Measurements from ENCODE around the gene VSTM2B.

Gene VSTM2B

DNA sequence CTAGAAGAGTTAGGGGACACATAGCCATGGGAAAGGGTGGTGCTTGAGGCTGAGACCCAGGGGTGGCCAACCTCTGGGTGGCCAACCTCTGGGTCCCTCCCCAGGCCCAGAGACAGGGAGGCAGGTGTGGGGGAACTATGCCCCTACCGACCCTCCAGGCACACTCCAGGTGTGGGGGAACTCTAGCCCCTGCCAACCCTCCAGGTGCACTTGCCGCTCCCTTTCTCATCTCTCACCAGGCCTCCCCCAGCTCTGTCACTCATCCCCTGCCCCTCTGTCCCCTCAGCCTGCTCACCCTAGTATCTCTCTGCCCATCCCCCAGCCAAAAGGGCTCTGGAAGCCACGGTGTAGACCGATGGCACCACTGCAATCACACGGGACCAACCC is 10.6 kb upstream of the VSTM2B start:
- TF ChIP-seq POLR2AphosphoS5 (IDR thresholded peaks at IDR 0.05; ENCODE audit: low read depth, low read length) (no peak), REST (IDR thresholded peaks at IDR 0.05; ENCODE audit: insufficient read depth in 1 of 2, low read depth in 2 of 2, low read length in 2 of 2) (no peak)

DNA sequence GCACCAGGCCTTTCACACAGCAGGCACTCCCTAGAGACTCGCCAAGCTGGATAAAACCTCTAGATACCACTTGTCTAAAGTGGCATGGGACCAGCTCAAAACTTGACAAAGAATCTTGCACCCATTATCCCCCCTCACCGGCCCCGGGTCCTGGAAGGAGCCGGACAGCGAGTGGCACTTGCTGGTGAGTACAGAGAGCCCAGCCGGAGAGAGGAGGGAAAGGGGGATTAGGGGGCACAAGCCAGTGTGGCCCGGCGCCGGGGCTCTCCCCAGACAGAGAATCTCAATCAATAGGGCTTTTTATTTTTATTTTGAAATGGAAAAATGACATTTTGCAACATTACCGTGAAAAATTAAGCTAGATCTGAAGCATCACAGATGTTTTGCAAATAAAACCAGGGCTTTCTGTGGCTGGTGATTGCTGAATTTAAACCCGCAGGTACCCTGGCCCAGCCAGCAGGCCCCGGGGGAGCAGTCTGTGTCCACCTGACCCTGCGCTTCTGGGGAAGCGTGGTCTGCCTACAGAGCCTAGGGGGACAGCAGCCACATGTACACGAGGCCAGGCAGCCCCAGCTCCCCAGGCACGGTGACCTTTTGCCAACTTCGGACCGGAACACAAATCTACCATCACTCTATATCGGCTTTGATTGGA is 10.0 kb upstream of the VSTM2B start:
- TF ChIP-seq TAF1 (IDR thresholded peaks at IDR 0.05; ENCODE audit: borderline replicate concordance, insufficient read depth, low read length) = no peak
- TF ChIP-seq FOXP2 (optimal IDR thresholded peaks at IDR 0.05; ENCODE audit: borderline replicate concordance, extremely low read depth, extremely low read length, insufficient read depth) = no peak
- TF ChIP-seq REST (IDR thresholded peaks at IDR 0.05; ENCODE audit: insufficient read depth in 1 of 2, low read depth in 2 of 2, low read length in 2 of 2) = no peak
- TF ChIP-seq POLR2AphosphoS5 (IDR thresholded peaks at IDR 0.05; ENCODE audit: low read depth, low read length) = no peak
- TF ChIP-seq SIN3A (IDR thresholded peaks at IDR 0.05; ENCODE audit: borderline replicate concordance, insufficient read depth, low read length) = no peak

- no peak for TF ChIP-seq SIN3A (IDR thresholded peaks at IDR 0.05; ENCODE audit: borderline replicate concordance, insufficient read depth, low read length)
- TF ChIP-seq POLR2AphosphoS5 (IDR thresholded peaks at IDR 0.05; ENCODE audit: low read depth, low read length) = no peak
- no peak for TF ChIP-seq TAF1 (IDR thresholded peaks at IDR 0.05; ENCODE audit: borderline replicate concordance, insufficient read depth, low read length)
- no peak for TF ChIP-seq REST (IDR thresholded peaks at IDR 0.05; ENCODE audit: insufficient read depth in 1 of 2, low read depth in 2 of 2, low read length in 2 of 2)
- TF ChIP-seq FOXP2 (optimal IDR thresholded peaks at IDR 0.05; ENCODE audit: borderline replicate concordance, extremely low read depth, extremely low read length, insufficient read depth) = no peak
Observed at GRCh38 chr19:29516358-29516725, 9.5 kb upstream of the VSTM2B start.

- TF ChIP-seq SIN3A (IDR thresholded peaks at IDR 0.05; ENCODE audit: borderline replicate concordance, insufficient read depth, low read length) (no peak), FOXP2 (optimal IDR thresholded peaks at IDR 0.05; ENCODE audit: borderline replicate concordance, extremely low read depth, extremely low read length, insufficient read depth) (no peak), TAF1 (IDR thresholded peaks at IDR 0.05; ENCODE audit: borderline replicate concordance, insufficient read depth, low read length) (no peak), REST (IDR thresholded peaks at IDR 0.05; ENCODE audit: insufficient read depth in 1 of 2, low read depth in 2 of 2, low read length in 2 of 2) (no peak), POLR2AphosphoS5 (IDR thresholded peaks at IDR 0.05; ENCODE audit: low read depth, low read length) (no peak)
Observed at GRCh38 chr19:29516821-29517395, 8.9 kb upstream of the VSTM2B start.

GRCh38 chr19:29517412-29517811 is 8.4 kb upstream of the VSTM2B start:
- TF ChIP-seq SIN3A (IDR thresholded peaks at IDR 0.05; ENCODE audit: borderline replicate concordance, insufficient read depth, low read length) (no peak), REST (IDR thresholded peaks at IDR 0.05; ENCODE audit: insufficient read depth in 1 of 2, low read depth in 2 of 2, low read length in 2 of 2) (no peak), TAF1 (IDR thresholded peaks at IDR 0.05; ENCODE audit: borderline replicate concordance, insufficient read depth, low read length) (no peak), POLR2AphosphoS5 (IDR thresholded peaks at IDR 0.05; ENCODE audit: low read depth, low read length) (no peak), FOXP2 (optimal IDR thresholded peaks at IDR 0.05; ENCODE audit: borderline replicate concordance, extremely low read depth, extremely low read length, insufficient read depth) (no peak)
